B cell (primary cell): ENCODE data around the gene BEST2. TPM values are rescaled to one million over a fixed set of nuclear protein-coding genes. Genes with fewer than 3 reads are reported as not detected.

Source experiments
- ATAC-seq: fragments of 200-7000 bp; cut with Tn5 transposase; one replicate; pipeline ENCODE4 v1.10.0; 2021; ENCODE audit warnings: low read depth, mild to moderate bottlenecking, moderate number of reproducible peaks, moderate library complexity
- CTCF ChIA-PET: fragments of 350-600 bp; sonication (Branson Sonifier 250); formaldehyde crosslinking; loops from one replicate; lab custom pipeline; 2021; ENCODE audit warnings: antibody characterized with exemption, inconsistent platforms; lab: Charles Lee
- POLR2A ChIA-PET: fragments of 350-600 bp; sonication (Branson Sonifier 250); formaldehyde crosslinking; loops from one replicate; lab custom pipeline; 2021; ENCODE audit warnings: antibody characterized with exemption; lab: Charles Lee
- DNase-seq: peaks from one replicate; pipeline ENCODE4 v3.0.0; 2013
- H2AFZ ChIP-seq: 2 replicates; pipeline ENCODE4 v1.6.1; 2012; ENCODE audit warnings: mild to moderate bottlenecking, low read depth, low read length; ENCODE audit not compliant: insufficient read depth, poor library complexity, severe bottlenecking
- H3K27ac ChIP-seq, 2 donors: 1 replicate in 1 of 2; 2 replicates in 1 of 2; pipeline ENCODE4 v1.5.1; 2012 to 2013; ENCODE audit warnings: low read length in 2 of 2, mild to moderate bottlenecking in 2 of 2, moderate library complexity in 1 of 2
- H3K27me3 ChIP-seq, 4 experiments: fragments of 200-600 bp in 1 of 4; sonication (generic) in 1 of 4; replicated peaks in 1 of 4; 1 replicate in 2 of 4; 2 replicates in 2 of 4; pipeline versions ENCODE4 v1.6.1 to v1.7.0; 2013 to 2016; ENCODE audit warnings: low read length in 3 of 4, mild to moderate bottlenecking in 2 of 4, mixed read lengths in 1 of 4, moderate library complexity in 1 of 4; ENCODE audit not compliant: insufficient read depth in 4 of 4, control insufficient read depth in 3 of 4; ENCODE audit errors: control extremely low read depth in 1 of 4
- H3K36me3 ChIP-seq, 2 experiments: replicated peaks in 1 of 2; 1 replicate in 1 of 2; 2 replicates in 1 of 2; pipeline versions ENCODE4 v1.6.1 to v1.7.1; 2013; ENCODE audit warnings: low read length in 1 of 2; ENCODE audit not compliant: insufficient read depth in 2 of 2, control insufficient read depth in 1 of 2; ENCODE audit errors: control extremely low read depth in 1 of 2, extremely low read depth in 1 of 2
- H3K4me1 ChIP-seq, 2 donors: fragments of 200-600 bp in 1 of 2; sonication (generic) in 1 of 2; 1 replicate in 1 of 2; 2 replicates in 1 of 2; pipeline versions ENCODE4 v1.5.1 to v1.6.1; 2013 to 2017; ENCODE audit warnings: low read length in 2 of 2; ENCODE audit not compliant: control insufficient read depth in 2 of 2, insufficient read depth in 2 of 2
- H3K4me2 ChIP-seq: replicated peaks from 2 replicates; pipeline ENCODE3; 2012; ENCODE audit warnings: mild to moderate bottlenecking, low read depth, low read length; ENCODE audit not compliant: poor library complexity, severe bottlenecking
- H3K4me3 ChIP-seq, 5 experiments: fragments of 200-600 bp in 1 of 5; sonication (generic) in 1 of 5; 1 replicate in 3 of 5; 2 replicates in 2 of 5; pipeline versions ENCODE4 v1.5.1 to v1.7.0; 2011 to 2016; ENCODE audit warnings: low read length in 4 of 5, mild to moderate bottlenecking in 4 of 5, low read depth in 2 of 5, control low read depth in 1 of 5, moderate library complexity in 1 of 5; ENCODE audit not compliant: insufficient read depth in 1 of 5; ENCODE audit errors: control extremely low read depth in 1 of 5, extremely low read depth in 1 of 5
- H3K79me2 ChIP-seq: fragments of 200-600 bp; sonication (generic); one replicate; pipeline ENCODE4 v1.6.0; 2016; ENCODE audit warnings: low read length; ENCODE audit not compliant: control insufficient read depth, insufficient read depth
- H3K9ac ChIP-seq: fragments of 200-600 bp; sonication (generic); 2 replicates; pipeline ENCODE4 v1.6.1; 2017; ENCODE audit warnings: mild to moderate bottlenecking, low read length, moderate library complexity
- H3K9me3 ChIP-seq, 3 donors: one replicate each; pipeline versions ENCODE4 v1.6.1 to v1.7.1; 2013; ENCODE audit warnings: low read length in 2 of 3; ENCODE audit not compliant: control insufficient read depth in 2 of 3, insufficient read depth in 1 of 3; ENCODE audit errors: control extremely low read depth in 1 of 3
- H4K20me1 ChIP-seq: 2 replicates; pipeline ENCODE4 v1.6.0; 2012; ENCODE audit warnings: mild to moderate bottlenecking, low read length; ENCODE audit not compliant: insufficient read depth, control insufficient read depth, poor library complexity, severe bottlenecking
- H3K27ac Mint-ChIP-seq: one replicate; pipeline ENCODE4 v1.8.0; 2021; ENCODE audit warnings: mixed read lengths
- H3K27me3 Mint-ChIP-seq: one replicate; pipeline ENCODE4 v1.8.0; 2021; ENCODE audit warnings: mixed read lengths
- H3K4me1 Mint-ChIP-seq: one replicate; pipeline ENCODE4 v1.8.0; 2021; ENCODE audit warnings: mixed read lengths
- H3K4me3 Mint-ChIP-seq: one replicate; pipeline ENCODE4 v1.8.0; 2021; ENCODE audit warnings: mixed read lengths
- H3K9me3 Mint-ChIP-seq: one replicate; pipeline ENCODE4 v1.8.0; 2022; ENCODE audit warnings: mixed read lengths; ENCODE audit not compliant: insufficient read depth
- EZH2 ChIP-seq: IDR thresholded peaks from 2 replicates; pipeline ENCODE4 v1.6.1; 2012; ENCODE audit warnings: borderline replicate concordance, low read depth, mild to moderate bottlenecking, moderate library complexity, low read length; ENCODE audit not compliant: insufficient read depth, poor library complexity, severe bottlenecking
- WGBS: methylation state at CpG from one replicate; pipeline ENCODE4 v1.1.5; 2013; ENCODE audit warnings: missing lambda C conversion rate; ENCODE audit not compliant: insufficient coverage; 5-methylcytosine and 5-hydroxymethylcytosine counted together
- intact Hi-C: fragments of 100-400 bp; cut with micrococcal nuclease; formaldehyde crosslinking; loops from one replicate; pipeline ENCODE4 v1.10.0; 2022
- polyA plus RNA-seq: library from polyadenylated mRNA; depleted of rRNA; stranded (reverse); fragments of >200 nt; gene quantifications from 2 replicates; pipeline ENCODE4 v1.2.3, GENCODE V29; 2012
- total RNA-seq, 2 donors: library from RNA; stranded (reverse); fragments of 120-200 nt in 1 of 2; gene quantifications; 1 replicate in 1 of 2; 2 replicates in 1 of 2; pipeline versions ENCODE4 v1.2.3 to v1.2.4, GENCODE V29; 2013 to 2022
- TF ChIP-seq, protein P1 (sequence below): fragments of 200-600 bp; IDR thresholded peaks from one replicate; pipeline ENCODE4 v1.8.0; 2022; ENCODE audit warnings: antibody characterized with exemption, mild to moderate bottlenecking

Gene BEST2
- total and polyA plus RNA-seq, 2 donors (not counting 1 experiment from before 2014, with no cell fraction given): 0.07 TPM; not detected in 1

DNA sequence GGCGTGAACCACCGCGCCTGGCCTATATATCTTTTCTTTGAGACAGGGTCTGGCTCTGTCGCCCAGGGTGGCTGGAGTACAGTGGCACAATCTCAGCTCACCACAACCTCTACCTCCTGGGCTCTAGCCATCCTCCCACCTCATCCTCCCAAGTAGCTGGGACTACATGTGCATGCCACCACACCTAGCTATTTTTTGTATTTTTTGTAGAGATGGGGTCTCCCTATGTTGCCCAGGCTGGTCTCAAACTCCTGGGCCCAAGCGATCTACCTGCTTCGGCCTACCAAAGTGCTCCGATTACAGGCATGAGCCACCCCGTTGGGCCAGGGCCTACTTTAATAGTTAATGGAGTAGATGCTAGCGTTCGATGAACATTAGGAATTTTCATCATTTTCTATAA lies 31.3 kb upstream of the BEST2 start:
- CTCF ChIA-PET: no interaction called here
- Histone ChIP-seq H3K27me3 (no peaks in the 10 kb centered on the region), H3K9ac (no peak overlapping the region), H3K4me2 (peak overlapping the region; percentile 95), H2AFZ (no peak overlapping the region), H3K4me3 (no peak overlapping the region), H3K9me3 (no peaks in the 10 kb centered on the region), H4K20me1 (peaks cover 11% of the 10 kb centered on the region), H3K27ac (no peak overlapping the region), H3K4me1 (peaks cover 29 to 35% of the 10 kb centered on the region in 2 donors), H3K79me2 (peaks cover 75% of the 10 kb centered on the region), H3K36me3 (peaks cover 2 to 7% of the 10 kb centered on the region in 2 experiments)
- Mint-ChIP-seq H3K27me3 (no peaks in the 10 kb centered on the region), H3K4me3 (peak overlapping the region; percentile 80), H3K4me1 (peaks cover 38% of the 10 kb centered on the region), H3K27ac (peak overlapping the region; percentile 56), H3K9me3 (no peaks in the 10 kb centered on the region)
- POLR2A ChIA-PET: interaction anchor here (1.3 kb wide), 1 partner anchor 13 kb away, joined by 5 read pairs; no protein-coding TSS in a partner anchor
- WGBS: 95% methylated on average over 6 of the region's 10 CpGs
- DNase-seq: no peak
- intact Hi-C loops: loop anchor here (5.0 kb wide), 2 partner anchors 53 to 87 kb away; partner anchors contain the start of genes MAN2B1, RNASEH2A and WDR83
- TF ChIP-seq EZH2: no peak
- TF ChIP-seq, protein P1, sequence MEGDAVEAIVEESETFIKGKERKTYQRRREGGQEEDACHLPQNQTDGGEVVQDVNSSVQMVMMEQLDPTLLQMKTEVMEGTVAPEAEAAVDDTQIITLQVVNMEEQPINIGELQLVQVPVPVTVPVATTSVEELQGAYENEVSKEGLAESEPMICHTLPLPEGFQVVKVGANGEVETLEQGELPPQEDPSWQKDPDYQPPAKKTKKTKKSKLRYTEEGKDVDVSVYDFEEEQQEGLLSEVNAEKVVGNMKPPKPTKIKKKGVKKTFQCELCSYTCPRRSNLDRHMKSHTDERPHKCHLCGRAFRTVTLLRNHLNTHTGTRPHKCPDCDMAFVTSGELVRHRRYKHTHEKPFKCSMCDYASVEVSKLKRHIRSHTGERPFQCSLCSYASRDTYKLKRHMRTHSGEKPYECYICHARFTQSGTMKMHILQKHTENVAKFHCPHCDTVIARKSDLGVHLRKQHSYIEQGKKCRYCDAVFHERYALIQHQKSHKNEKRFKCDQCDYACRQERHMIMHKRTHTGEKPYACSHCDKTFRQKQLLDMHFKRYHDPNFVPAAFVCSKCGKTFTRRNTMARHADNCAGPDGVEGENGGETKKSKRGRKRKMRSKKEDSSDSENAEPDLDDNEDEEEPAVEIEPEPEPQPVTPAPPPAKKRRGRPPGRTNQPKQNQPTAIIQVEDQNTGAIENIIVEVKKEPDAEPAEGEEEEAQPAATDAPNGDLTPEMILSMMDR: no peak
- ATAC-seq: no peak
